Choroid plexus epithelial cell (primary cell): ENCODE measurements around the gene CRB3.

ENCODE experiments used
- DNase-seq: peaks from one replicate; pipeline ENCODE4 v3.0.0-alpha.2; 2010; ENCODE audit warnings: low read depth
- H3K4me3 ChIP-seq: 2 replicates; pipeline ENCODE4 v1.5.1; 2011; ENCODE audit warnings: low read depth, mild to moderate bottlenecking, control low read depth, low read length, moderate library complexity
- TF ChIP-seq, protein P1 (sequence below): conservative IDR thresholded peaks from 2 replicates; pipeline ENCODE4 v1.5.1; 2011; ENCODE audit warnings: low read depth, mild to moderate bottlenecking, control low read depth, inconsistent platforms, low read length, moderate library complexity

CRB3 gene

DNA sequence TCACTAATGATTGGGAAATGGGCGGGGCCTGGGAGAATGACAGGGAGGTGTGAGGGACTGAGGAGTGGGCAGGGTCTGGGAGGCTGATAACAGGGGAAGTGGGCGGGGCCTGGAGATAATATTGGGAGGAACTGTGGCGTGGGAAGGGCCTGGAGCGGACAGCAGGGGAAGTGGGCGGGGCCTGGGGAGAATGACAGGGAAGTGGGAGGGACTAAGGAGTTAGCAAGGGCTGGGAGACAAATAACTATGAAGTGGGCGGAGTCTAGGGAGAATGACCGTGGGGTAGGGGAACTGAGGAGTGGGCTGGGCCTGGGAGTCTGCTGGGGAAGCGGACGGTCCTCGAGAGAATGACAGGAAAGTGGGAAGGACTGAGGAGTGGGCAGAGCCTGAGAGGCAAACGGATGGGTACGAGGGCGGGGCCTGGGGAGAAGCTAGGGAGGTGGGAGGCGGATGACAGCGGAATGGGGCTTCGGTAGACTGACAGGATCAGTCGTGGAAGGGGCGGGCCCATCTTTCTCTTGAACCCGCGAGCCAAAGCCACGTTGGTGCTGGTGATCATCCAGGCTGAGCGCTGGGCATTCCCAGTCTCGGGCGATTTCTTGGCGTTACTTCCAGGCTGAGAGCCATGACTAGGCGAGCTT is 52.1 kb downstream of the CRB3 start:
- TF ChIP-seq, protein P1, sequence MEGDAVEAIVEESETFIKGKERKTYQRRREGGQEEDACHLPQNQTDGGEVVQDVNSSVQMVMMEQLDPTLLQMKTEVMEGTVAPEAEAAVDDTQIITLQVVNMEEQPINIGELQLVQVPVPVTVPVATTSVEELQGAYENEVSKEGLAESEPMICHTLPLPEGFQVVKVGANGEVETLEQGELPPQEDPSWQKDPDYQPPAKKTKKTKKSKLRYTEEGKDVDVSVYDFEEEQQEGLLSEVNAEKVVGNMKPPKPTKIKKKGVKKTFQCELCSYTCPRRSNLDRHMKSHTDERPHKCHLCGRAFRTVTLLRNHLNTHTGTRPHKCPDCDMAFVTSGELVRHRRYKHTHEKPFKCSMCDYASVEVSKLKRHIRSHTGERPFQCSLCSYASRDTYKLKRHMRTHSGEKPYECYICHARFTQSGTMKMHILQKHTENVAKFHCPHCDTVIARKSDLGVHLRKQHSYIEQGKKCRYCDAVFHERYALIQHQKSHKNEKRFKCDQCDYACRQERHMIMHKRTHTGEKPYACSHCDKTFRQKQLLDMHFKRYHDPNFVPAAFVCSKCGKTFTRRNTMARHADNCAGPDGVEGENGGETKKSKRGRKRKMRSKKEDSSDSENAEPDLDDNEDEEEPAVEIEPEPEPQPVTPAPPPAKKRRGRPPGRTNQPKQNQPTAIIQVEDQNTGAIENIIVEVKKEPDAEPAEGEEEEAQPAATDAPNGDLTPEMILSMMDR: no peak
- H3K4me3 ChIP-seq: peak overlapping the region; percentile 66
- DNase-seq: peak; percentile 96
